Measurements from ENCODE around the gene SFTPA1.
"Not testable (repeated sequence)": the region's sequence is repeated elsewhere in the genome, so short reads cannot be mapped to it uniquely, and the experiment has no call there.

SFTPA1 gene

GRCh38 chr10:79610601-79611191 is at the start of gene SFTPA1:
SFTPA1 (plus strand) TSS chr10:79610939; CDS start chr10:79611826, 887 bp downstream.
- no peak within 1 kb of the TSS for H3K4me3 ChIP-seq (ENCODE audit: low read depth, low read length)
- TF ChIP-seq CTCF (IDR thresholded peaks at IDR 0.05; ENCODE audit: low read depth, low read length): no peak
- DNase-seq (ENCODE audit: low read depth, low spot score): no peak
- in situ Hi-C loops (cut with HindIII; ENCODE audit: low sequenced_read_pairs): no loop called here

- in situ Hi-C loops (cut with HindIII; ENCODE audit: low sequenced_read_pairs): no loop called here
- no peak for TF ChIP-seq CTCF (IDR thresholded peaks at IDR 0.05; ENCODE audit: low read depth, low read length)
- no peak for DNase-seq (ENCODE audit: low read depth, low spot score)
- no peak overlapping the region for H3K4me3 ChIP-seq (ENCODE audit: low read depth, low read length)
Measured at GRCh38 chr10:79561257-79561656, 49.5 kb upstream of the SFTPA1 start.

- DNase-seq (ENCODE audit: low read depth, low spot score): peak; percentile 49
- no peak overlapping the region for H3K4me3 ChIP-seq (ENCODE audit: low read depth, low read length)
- peak; percentile 98 for TF ChIP-seq CTCF (IDR thresholded peaks at IDR 0.05; ENCODE audit: low read depth, low read length)
- in situ Hi-C loops (cut with HindIII; ENCODE audit: low sequenced_read_pairs): no loop called here
Measured at GRCh38 chr10:79562135-79562756, 48.5 kb upstream of the SFTPA1 start.

GRCh38 chr10:79563426-79563825 is 47.3 kb upstream of the SFTPA1 start:
- in situ Hi-C loops (cut with HindIII; ENCODE audit: low sequenced_read_pairs): no loop called here
- H3K4me3 ChIP-seq (ENCODE audit: low read depth, low read length): no peak overlapping the region
- DNase-seq (ENCODE audit: low read depth, low spot score): no peak
- no peak for TF ChIP-seq CTCF (IDR thresholded peaks at IDR 0.05; ENCODE audit: low read depth, low read length)

- DNase-seq (ENCODE audit: low read depth, low spot score); in situ Hi-C loops (cut with HindIII; ENCODE audit: low sequenced_read_pairs); H3K4me3 ChIP-seq (ENCODE audit: low read depth, low read length): not testable (repeated sequence)
Measured at GRCh38 chr10:79570624-79571023, 40.1 kb upstream of the SFTPA1 start.

- in situ Hi-C loops (cut with HindIII; ENCODE audit: low sequenced_read_pairs): no loop called here
- DNase-seq (ENCODE audit: low read depth, low spot score): no peak
- no peak for TF ChIP-seq CTCF (IDR thresholded peaks at IDR 0.05; ENCODE audit: low read depth, low read length)
- no peak overlapping the region for H3K4me3 ChIP-seq (ENCODE audit: low read depth, low read length)
Measured at GRCh38 chr10:79579361-79579760, 31.4 kb upstream of the SFTPA1 start.

GRCh38 chr10:79581044-79581443 is 29.7 kb upstream of the SFTPA1 start:
- TF ChIP-seq CTCF (IDR thresholded peaks at IDR 0.05; ENCODE audit: low read depth, low read length): no peak
- no peak overlapping the region for H3K4me3 ChIP-seq (ENCODE audit: low read depth, low read length)
- DNase-seq (ENCODE audit: low read depth, low spot score): no peak

More at GRCh38 chr10:79581044-79581443, 29.7 kb upstream of the SFTPA1 start:
- in situ Hi-C loops (cut with HindIII; ENCODE audit: low sequenced_read_pairs): no loop called here

All from astrocyte of the spinal cord (primary cell).